Stimulated activated CD4-positive, alpha-beta T cell treated with anti-CD3 and anti-CD28 coated beads, Interleukin-1b, Interleukin-23, amount 100 ng/mL, for 1 hour (primary cell): ENCODE data around the gene RELB.

ENCODE experiments used
- DNase-seq, 2 donors: peaks; one replicate each; pipeline ENCODE4 v3.0.0-alpha.2; 2020; ENCODE audit warnings: low read depth in 2 of 2

The RELB gene

DNA sequence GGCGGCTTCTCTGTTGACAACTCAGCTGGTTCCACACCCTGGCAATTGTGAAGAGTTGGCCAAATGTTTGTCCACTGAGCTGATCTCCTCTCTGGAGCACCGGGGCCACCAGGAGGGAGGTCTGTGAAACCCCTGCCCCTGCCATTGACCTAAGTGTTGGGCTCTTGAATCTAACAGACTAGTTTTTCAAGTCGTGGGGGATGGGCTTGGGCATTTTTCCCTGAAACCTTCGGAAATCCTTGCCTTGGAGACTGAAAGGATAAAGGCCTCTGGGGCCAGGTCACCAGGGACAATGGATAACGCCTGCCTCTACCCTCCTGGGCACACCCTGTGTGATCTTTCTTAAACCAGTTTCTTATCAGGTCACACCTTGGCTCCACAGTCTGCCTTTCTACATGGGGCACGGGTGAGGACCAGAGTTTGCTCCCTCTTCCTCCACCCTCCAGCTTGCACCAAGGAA lies 78.7 kb downstream of the RELB start:
- no peak for DNase-seq

DNA sequence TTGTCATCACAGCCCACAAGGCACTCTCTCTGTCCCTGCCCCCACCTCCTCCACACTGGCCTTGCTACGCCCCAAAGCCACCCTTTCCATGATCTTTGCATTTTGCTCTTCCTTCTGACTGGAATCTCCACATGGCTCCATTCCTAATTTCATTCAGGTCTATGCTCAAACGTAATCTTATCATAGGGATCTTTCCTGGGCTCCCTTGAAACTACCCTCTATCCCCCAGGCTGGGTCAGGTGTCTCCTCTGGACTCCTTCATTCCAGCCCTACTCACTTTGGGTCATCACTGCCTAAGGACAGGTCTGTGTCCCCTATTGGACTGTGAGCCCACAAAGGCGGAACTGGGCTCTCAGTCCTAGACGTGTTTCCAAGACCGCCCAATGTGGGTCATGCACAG lies 80.9 kb downstream of the RELB start:
- no peak for DNase-seq

DNA sequence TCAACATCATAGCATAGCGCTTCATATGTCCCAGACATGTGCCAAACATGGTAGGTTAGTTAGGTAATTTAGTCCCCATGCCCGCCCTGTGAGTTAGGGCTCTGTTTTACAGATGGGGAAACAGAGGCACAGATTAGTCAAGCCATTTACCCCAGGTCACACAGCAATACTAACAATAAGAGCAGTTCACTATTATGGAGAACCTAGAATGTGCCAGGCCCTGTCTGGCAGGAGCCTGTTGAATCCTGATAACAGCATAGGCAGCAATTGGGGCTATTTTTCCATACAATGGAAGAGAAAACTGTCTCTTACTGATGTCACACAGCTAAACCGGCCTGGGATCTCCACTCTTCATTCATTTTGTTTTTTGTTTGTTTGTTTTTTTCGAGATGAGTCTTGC lies 85.2 kb downstream of the RELB start:
- DNase-seq = no peak

DNA sequence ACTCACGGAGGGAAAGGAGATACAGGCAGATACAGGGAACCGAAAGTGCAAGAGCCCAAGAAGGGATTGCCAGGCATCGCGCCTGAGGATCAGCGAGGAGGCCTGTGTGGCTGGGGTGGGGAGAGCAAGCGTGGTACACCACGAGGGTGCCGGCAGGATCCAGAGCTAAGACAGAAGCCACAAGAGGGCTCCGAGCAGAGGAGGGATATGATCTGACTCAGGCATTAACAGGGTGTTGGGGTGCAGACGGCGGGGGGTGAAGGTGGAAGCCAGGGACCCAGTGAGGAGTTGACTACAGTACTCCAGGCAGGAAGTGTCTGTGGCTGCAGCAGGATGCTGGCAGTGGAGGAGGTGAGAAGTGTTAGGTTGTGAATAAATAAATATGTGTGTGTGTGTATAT lies 86.3 kb downstream of the RELB start:
- DNase-seq = no peak
